ENCODE measurements around the gene DCX. TPM values are rescaled to one million over a fixed set of nuclear protein-coding genes. Genes with fewer than 3 reads are reported as not detected.

The DCX gene
- total and polyA plus RNA-seq, 2 donors (not counting 1 experiment from before 2014, with no cell fraction given): not detected

DNA sequence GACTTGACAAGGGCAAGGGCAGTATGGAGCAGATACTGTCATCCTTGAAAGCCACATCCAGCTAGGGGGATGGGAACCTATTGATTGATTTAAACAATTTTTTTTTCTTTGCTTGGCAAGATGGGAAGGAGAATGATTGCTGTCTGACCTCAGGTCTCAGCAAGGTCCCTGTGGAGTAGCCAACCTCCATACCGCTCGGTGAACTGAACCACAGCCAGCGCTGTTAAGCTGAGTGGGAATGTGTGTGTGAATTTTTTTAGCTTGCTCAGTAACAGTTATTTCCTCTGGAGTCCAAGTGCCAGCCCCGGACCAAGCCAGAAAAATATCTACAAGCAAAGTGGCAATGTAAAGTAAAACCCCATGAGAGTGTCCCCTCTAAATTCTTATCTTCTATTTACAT is 25.9 kb downstream of the DCX start:
- no peak for TF ChIP-seq EZH2 (IDR thresholded peaks at IDR 0.05; ENCODE audit: low read length, missing control alignments)
- TF ChIP-seq, protein P1, sequence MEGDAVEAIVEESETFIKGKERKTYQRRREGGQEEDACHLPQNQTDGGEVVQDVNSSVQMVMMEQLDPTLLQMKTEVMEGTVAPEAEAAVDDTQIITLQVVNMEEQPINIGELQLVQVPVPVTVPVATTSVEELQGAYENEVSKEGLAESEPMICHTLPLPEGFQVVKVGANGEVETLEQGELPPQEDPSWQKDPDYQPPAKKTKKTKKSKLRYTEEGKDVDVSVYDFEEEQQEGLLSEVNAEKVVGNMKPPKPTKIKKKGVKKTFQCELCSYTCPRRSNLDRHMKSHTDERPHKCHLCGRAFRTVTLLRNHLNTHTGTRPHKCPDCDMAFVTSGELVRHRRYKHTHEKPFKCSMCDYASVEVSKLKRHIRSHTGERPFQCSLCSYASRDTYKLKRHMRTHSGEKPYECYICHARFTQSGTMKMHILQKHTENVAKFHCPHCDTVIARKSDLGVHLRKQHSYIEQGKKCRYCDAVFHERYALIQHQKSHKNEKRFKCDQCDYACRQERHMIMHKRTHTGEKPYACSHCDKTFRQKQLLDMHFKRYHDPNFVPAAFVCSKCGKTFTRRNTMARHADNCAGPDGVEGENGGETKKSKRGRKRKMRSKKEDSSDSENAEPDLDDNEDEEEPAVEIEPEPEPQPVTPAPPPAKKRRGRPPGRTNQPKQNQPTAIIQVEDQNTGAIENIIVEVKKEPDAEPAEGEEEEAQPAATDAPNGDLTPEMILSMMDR (conservative IDR thresholded peaks at IDR 0.05 in 1 of 2, IDR thresholded peaks at IDR 0.05 in 1 of 2; ENCODE audit: low read depth in 1 of 2, low read length in 2 of 2): no peak
- Histone ChIP-seq H4K20me1 (ENCODE audit: control insufficient read depth, extremely low read depth, insufficient read depth, low read length) (peaks cover 1% of the 10 kb centered on the region), H3K36me3 (ENCODE audit: control insufficient read depth, insufficient read depth, low read length) (no peaks in the 10 kb centered on the region), H2AFZ (ENCODE audit: low read length) (no peak overlapping the region), H3K79me2 (ENCODE audit: control insufficient read depth, insufficient read depth, low read length) (no peaks in the 10 kb centered on the region), H3K4me1 (ENCODE audit: control insufficient read depth, extremely low read depth, insufficient read depth, low read length) (no peaks in the 10 kb centered on the region), H3K9me3 (ENCODE audit: control insufficient read depth, insufficient read depth, low read depth, low read length) (no peaks in the 10 kb centered on the region), H3K27ac (ENCODE audit: insufficient read depth, low read length) (no peak overlapping the region), H3K4me2 (ENCODE audit: extremely low read depth, insufficient read depth, low read length) (no peak overlapping the region), H3K4me3 (replicated peaks in 1 of 4; ENCODE audit: control extremely low read depth in 1 of 4, insufficient read depth in 1 of 4, low read depth in 3 of 4, low read length in 4 of 4) (no peak overlapping the region), H3K27me3 (ENCODE audit: control insufficient read depth, insufficient read depth, low read length) (no peaks in the 10 kb centered on the region), H3K9ac (ENCODE audit: insufficient read depth, low read length) (no peak overlapping the region)
- no peak for DNase-seq (ENCODE audit: low read depth in 2 of 2)

DNA sequence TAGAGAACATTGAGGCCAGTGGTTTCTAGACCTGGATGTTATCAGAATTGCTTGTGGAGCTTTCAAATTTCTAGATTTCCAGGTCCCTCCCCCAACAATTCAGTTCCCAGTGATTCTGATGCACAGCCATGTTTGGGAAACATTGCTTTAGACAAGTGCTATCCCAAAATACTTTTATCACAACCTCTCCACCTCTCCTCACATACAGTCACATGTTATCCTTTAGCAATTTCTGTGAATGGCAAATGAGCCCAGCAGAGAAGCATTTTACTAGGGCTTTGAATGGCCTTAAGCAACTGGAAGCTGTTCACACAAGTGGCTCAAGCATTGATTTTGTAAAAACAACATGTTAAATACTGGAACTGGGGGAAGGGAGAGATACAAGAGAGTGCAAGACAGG is 29.7 kb downstream of the DCX start:
- H3K27me3 ChIP-seq (ENCODE audit: control insufficient read depth, insufficient read depth, low read length): no peaks in the 10 kb centered on the region
- H3K9ac ChIP-seq (ENCODE audit: insufficient read depth, low read length): no peak overlapping the region
- H3K27ac ChIP-seq (ENCODE audit: insufficient read depth, low read length): no peak overlapping the region
- no peak overlapping the region for H2AFZ ChIP-seq (ENCODE audit: low read length)
- no peak overlapping the region for H3K4me3 ChIP-seq (replicated peaks in 1 of 4; ENCODE audit: control extremely low read depth in 1 of 4, insufficient read depth in 1 of 4, low read depth in 3 of 4, low read length in 4 of 4)
- H3K4me1 ChIP-seq (ENCODE audit: control insufficient read depth, extremely low read depth, insufficient read depth, low read length): no peaks in the 10 kb centered on the region
- H3K79me2 ChIP-seq (ENCODE audit: control insufficient read depth, insufficient read depth, low read length): no peaks in the 10 kb centered on the region
- no peaks in the 10 kb centered on the region for H3K36me3 ChIP-seq (ENCODE audit: control insufficient read depth, insufficient read depth, low read length)
- no peak for DNase-seq (ENCODE audit: low read depth in 2 of 2)
- H4K20me1 ChIP-seq (ENCODE audit: control insufficient read depth, extremely low read depth, insufficient read depth, low read length): peaks cover 1% of the 10 kb centered on the region
- no peak overlapping the region for H3K4me2 ChIP-seq (ENCODE audit: extremely low read depth, insufficient read depth, low read length)
- no peak for TF ChIP-seq EZH2 (IDR thresholded peaks at IDR 0.05; ENCODE audit: low read length, missing control alignments)
- TF ChIP-seq, protein P1 (conservative IDR thresholded peaks at IDR 0.05 in 1 of 2, IDR thresholded peaks at IDR 0.05 in 1 of 2; ENCODE audit: low read depth in 1 of 2, low read length in 2 of 2): no peak
- H3K9me3 ChIP-seq (ENCODE audit: control insufficient read depth, insufficient read depth, low read depth, low read length): no peaks in the 10 kb centered on the region

DNA sequence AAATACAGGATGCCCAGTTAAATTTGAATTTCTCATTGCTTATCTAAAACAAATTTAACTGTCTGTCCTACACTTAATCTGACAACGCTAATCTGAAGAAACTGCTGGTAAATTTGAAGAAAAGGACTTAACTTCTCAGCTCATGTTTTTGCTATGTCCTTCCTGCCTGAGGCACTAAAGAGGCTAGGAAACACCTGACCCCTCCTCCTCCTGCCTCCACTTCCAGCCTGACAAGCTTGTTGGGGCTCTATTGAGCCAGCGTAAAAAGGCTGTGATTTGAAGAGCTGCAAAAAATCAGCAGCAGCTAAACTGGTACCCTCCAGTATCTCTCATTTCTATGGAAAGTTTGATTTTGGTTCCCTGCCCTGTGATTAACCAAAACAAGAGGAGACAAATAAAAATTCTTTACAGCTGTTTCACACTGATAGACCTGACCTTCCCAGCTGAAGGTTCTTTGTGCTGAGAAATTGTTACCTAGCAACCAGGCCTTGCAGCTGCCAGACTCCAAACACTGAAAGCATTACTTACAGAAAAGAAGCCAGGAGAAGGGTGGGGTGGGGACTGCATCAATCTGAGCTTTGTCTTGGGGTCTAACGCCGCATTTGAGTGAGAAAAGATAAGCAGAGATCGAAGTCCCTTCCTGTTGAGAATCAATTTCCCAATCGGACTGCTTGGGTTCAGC is 35.0 kb downstream of the DCX start:
- no peak overlapping the region for H3K4me2 ChIP-seq (ENCODE audit: extremely low read depth, insufficient read depth, low read length)
- H3K27me3 ChIP-seq (ENCODE audit: control insufficient read depth, insufficient read depth, low read length): no peaks in the 10 kb centered on the region
- H3K27ac ChIP-seq (ENCODE audit: insufficient read depth, low read length): no peak overlapping the region
- TF ChIP-seq EZH2 (IDR thresholded peaks at IDR 0.05; ENCODE audit: low read length, missing control alignments): no peak
- TF ChIP-seq, protein P1 (conservative IDR thresholded peaks at IDR 0.05 in 1 of 2, IDR thresholded peaks at IDR 0.05 in 1 of 2; ENCODE audit: low read depth in 1 of 2, low read length in 2 of 2): no peak
- H3K79me2 ChIP-seq (ENCODE audit: control insufficient read depth, insufficient read depth, low read length): no peaks in the 10 kb centered on the region
- H3K9me3 ChIP-seq (ENCODE audit: control insufficient read depth, insufficient read depth, low read depth, low read length): no peaks in the 10 kb centered on the region
- no peak for DNase-seq (ENCODE audit: low read depth in 2 of 2)
- no peaks in the 10 kb centered on the region for H4K20me1 ChIP-seq (ENCODE audit: control insufficient read depth, extremely low read depth, insufficient read depth, low read length)
- no peak overlapping the region for H3K4me3 ChIP-seq (replicated peaks in 1 of 4; ENCODE audit: control extremely low read depth in 1 of 4, insufficient read depth in 1 of 4, low read depth in 3 of 4, low read length in 4 of 4)
- no peaks in the 10 kb centered on the region for H3K36me3 ChIP-seq (ENCODE audit: control insufficient read depth, insufficient read depth, low read length)
- H3K9ac ChIP-seq (ENCODE audit: insufficient read depth, low read length): no peak overlapping the region
- no peak overlapping the region for H2AFZ ChIP-seq (ENCODE audit: low read length)
- no peaks in the 10 kb centered on the region for H3K4me1 ChIP-seq (ENCODE audit: control insufficient read depth, extremely low read depth, insufficient read depth, low read length)
